Cardiac muscle cell (in vitro differentiated cells and primary cell): ENCODE data around the gene VAV3. TPM values are rescaled to one million over a fixed set of nuclear protein-coding genes. Genes with fewer than 3 reads are reported as not detected.

Source experiments
- DNase-seq, 2 donors: peaks; one replicate each; pipeline versions ENCODE4 v3.0.0 to v3.0.0-alpha.2; 2010 to 2017; ENCODE audit warnings: low read depth in 1 of 2, low spot score in 1 of 2
- H3K27ac ChIP-seq: fragments of 200-600 bp; sonication (generic); 2 replicates; pipeline ENCODE4 v1.5.1; 2016
- H3K27me3 ChIP-seq: fragments of 200-600 bp; sonication (generic); 2 replicates; pipeline ENCODE4 v1.6.0; 2016; ENCODE audit warnings: control low read depth
- H3K36me3 ChIP-seq: fragments of 200-600 bp; sonication (generic); 2 replicates; pipeline ENCODE4 v1.5.1; 2016; ENCODE audit warnings: control low read depth
- H3K4me1 ChIP-seq: fragments of 200-600 bp; sonication (generic); 2 replicates; pipeline ENCODE4 v1.8.1; 2017; ENCODE audit warnings: low read depth, mild to moderate bottlenecking, mixed run types
- H3K4me3 ChIP-seq: fragments of 200-600 bp; sonication (generic); 2 replicates; pipeline ENCODE4 v1.5.1; 2016; ENCODE audit warnings: mild to moderate bottlenecking
- H3K9me3 ChIP-seq: fragments of 200-600 bp; sonication (generic); 2 replicates; pipeline ENCODE4 v1.5.1; 2017; ENCODE audit warnings: low read depth, mild to moderate bottlenecking, control low read depth
- CTCF ChIP-seq: IDR thresholded peaks from 2 replicates; pipeline ENCODE4 v1.5.1; 2012; ENCODE audit warnings: low read depth, mild to moderate bottlenecking, low read length
- polyA plus RNA-seq: library from polyadenylated mRNA; unstranded; fragments of >200 nt; fragmentation: Nextera tagmentation; extraction: Ambion mirVana; gene quantifications from 2 replicates; pipeline ENCODE4 v1.2.1, GENCODE V29; 2016
- total RNA-seq: library from RNA; depleted of rRNA; stranded (reverse); fragments of >200 nt; gene quantifications from 2 replicates; pipeline ENCODE4 v1.2.3, GENCODE V29; 2016

The VAV3 gene
- total and polyA plus RNA-seq, 2 experiments from 2014 or later = 0.33 to 0.86 TPM

GRCh38 chr1:107563441-107563840 lies 401.5 kb downstream of the VAV3 start:
- H3K4me1 ChIP-seq = peaks cover 12% of the 10 kb centered on the region
- peak overlapping the region; percentile 74 for H3K27ac ChIP-seq
- H3K27me3 ChIP-seq = no peaks in the 10 kb centered on the region
- peak in 1 of 2 donors; percentile 19 for DNase-seq
- H3K4me3 ChIP-seq = no peak overlapping the region
- TF ChIP-seq CTCF = no peak
- no peaks in the 10 kb centered on the region for H3K36me3 ChIP-seq
- no peaks in the 10 kb centered on the region for H3K9me3 ChIP-seq

- TF ChIP-seq CTCF = no peak
- H3K4me1 ChIP-seq = peaks cover 12% of the 10 kb centered on the region
- no peaks in the 10 kb centered on the region for H3K27me3 ChIP-seq
- no peak overlapping the region for H3K4me3 ChIP-seq
- H3K27ac ChIP-seq = no peak overlapping the region
- no peaks in the 10 kb centered on the region for H3K9me3 ChIP-seq
- no peak for DNase-seq
- no peaks in the 10 kb centered on the region for H3K36me3 ChIP-seq
Measured at GRCh38 chr1:107559881-107560280, 405.1 kb downstream of the VAV3 start.

GRCh38 chr1:107557095-107557494 lies 407.9 kb downstream of the VAV3 start:
- Histone ChIP-seq H3K9me3 (no peaks in the 10 kb centered on the region), H3K4me3 (no peak overlapping the region), H3K27me3 (no peaks in the 10 kb centered on the region), H3K36me3 (no peaks in the 10 kb centered on the region), H3K4me1 (no peaks in the 10 kb centered on the region), H3K27ac (no peak overlapping the region)
- TF ChIP-seq CTCF = no peak
- DNase-seq = no peak

GRCh38 chr1:107555578-107555977 lies 409.4 kb downstream of the VAV3 start:
- Histone ChIP-seq H3K36me3 (no peaks in the 10 kb centered on the region), H3K27ac (no peak overlapping the region), H3K4me3 (no peak overlapping the region), H3K4me1 (no peaks in the 10 kb centered on the region), H3K27me3 (no peaks in the 10 kb centered on the region), H3K9me3 (no peaks in the 10 kb centered on the region)
- no peak for DNase-seq
- no peak for TF ChIP-seq CTCF

DNA sequence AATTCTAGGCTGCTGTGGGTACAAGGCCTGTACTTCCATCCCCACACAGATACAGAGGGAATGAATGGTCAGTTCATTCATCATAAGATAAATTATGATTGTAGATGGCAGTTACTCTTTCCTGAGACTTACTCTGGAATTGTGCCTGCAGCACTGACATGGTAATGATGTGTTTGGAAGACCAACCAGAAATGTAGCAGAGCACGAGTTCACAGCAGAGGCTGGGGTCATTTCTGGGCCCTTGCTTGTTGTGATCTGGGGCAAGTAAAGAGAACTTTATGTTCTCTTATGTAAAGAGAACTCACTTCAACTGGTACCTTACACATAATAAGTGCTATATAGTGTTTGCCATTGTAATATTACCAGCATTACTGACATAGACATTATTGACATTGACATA lies 412.2 kb downstream of the VAV3 start:
- DNase-seq = no peak
- Histone ChIP-seq H3K9me3 (no peaks in the 10 kb centered on the region), H3K4me3 (no peak overlapping the region), H3K27me3 (no peaks in the 10 kb centered on the region), H3K36me3 (no peaks in the 10 kb centered on the region), H3K27ac (no peak overlapping the region), H3K4me1 (no peaks in the 10 kb centered on the region)
- TF ChIP-seq CTCF = no peak

DNA sequence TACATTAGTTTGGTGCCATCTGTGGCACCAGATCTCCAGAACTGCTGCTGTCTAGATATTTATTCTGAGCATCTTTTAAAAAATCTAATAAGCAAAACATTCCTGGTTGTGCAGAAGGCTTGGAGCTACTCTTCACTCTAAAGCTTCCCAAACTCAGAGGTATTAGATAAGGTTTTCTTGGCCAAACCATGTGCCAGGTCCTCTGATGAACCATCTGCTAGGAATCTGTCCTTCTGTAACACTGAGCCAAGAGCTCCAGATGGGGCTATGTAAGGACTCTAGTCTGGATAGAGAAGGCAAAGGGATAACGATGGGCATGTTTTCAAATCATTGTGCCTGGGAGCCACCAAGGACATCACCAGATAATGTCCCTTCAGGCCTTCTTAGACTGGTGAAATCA lies 413.5 kb downstream of the VAV3 start:
- no peak for TF ChIP-seq CTCF
- Histone ChIP-seq H3K9me3 (no peaks in the 10 kb centered on the region), H3K4me3 (no peak overlapping the region), H3K27ac (no peak overlapping the region), H3K36me3 (no peaks in the 10 kb centered on the region), H3K4me1 (no peaks in the 10 kb centered on the region), H3K27me3 (no peaks in the 10 kb centered on the region)
- DNase-seq = no peak
